A172 (cell line): Measurements from ENCODE around the gene ABL2. TPM values are rescaled to one million over a fixed set of nuclear protein-coding genes. Genes with fewer than 3 reads are reported as not detected.

Experiments used
- DNase-seq: peaks from one replicate; pipeline ENCODE4 v3.0.0-alpha.2; 2015; ENCODE audit warnings: low spot score
- total RNA-seq: library from RNA; depleted of rRNA; stranded (reverse); fragments of >200 nt; shearing (Covaris generic); gene quantifications from 2 replicates; pipeline ENCODE4 v1.2.3, GENCODE V29; 2014

Gene ABL2
- total RNA-seq, 1 experiment from 2014 or later: 71.3 TPM

DNA sequence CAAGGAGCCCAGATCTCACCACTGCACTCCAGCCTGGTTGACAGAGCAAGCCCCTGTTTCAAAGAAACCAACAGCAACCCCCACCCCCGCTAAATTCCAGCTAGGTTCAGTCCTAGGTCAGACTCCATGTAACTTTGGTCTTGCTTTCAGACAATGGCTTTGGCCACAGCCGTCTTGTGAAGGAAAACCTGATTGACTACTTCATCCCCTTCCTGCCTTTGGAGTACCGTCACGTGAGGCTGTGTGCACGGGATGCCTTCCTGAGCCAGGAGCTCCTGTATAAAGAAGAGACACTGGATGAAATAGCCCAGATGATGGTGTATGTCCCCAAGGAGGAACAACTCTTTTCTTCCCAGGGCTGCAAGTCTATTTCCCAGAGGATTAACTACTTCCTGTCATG lies 134.7 kb downstream of the ABL2 start:
- DNase-seq: no peak

DNA sequence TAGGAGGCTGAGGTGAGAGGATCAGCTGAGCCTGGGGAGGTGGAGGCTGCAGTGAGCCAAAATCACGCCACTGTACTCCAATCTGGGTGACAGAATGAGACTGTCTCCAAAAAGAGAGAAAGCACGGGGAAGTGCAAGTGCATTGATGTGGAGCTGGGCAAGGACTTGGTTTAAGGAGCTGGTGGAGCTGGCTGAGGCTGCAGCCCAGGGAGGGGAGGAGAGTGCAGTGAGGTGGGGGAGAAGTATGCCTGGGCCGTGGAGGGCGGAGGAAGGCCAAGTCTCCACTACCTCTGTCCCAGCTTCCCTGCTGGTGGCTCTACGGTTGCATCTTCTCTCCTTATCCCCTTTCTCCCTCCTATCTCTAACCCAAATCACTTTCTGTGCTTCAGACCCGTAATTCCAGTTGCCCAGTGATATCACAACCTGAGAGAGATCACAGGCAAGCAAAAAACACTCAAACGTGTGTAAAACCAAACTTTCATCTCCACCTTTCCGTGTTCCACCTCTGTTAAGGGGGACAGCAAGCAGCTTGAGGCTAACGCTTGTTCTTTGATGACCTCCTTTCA lies 136.5 kb downstream of the ABL2 start:
- no peak for DNase-seq

DNA sequence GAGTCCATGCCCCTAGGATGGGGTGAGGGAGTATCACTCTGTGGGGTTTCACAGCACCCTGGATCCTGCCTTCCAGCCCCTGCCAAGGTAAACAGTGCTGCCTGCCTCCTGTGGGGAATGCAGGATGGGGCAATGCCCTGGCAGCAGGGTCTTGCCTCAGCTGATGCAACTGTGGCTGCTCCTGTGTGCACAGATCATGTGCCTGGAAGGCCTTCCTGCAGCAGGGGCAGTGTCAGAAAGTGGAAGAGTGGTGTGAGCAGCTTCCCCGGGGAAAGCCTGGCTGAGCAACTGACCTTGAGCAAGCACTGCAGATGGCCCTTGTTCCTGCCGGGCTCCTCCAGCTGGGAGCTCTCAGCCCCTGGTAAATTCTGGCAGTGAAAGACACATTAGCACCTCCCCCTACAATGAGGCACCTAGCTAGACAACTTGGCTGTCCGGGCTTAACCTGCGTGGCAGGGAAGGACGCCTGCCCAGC lies 137.7 kb downstream of the ABL2 start:
- DNase-seq: peak; percentile 30

DNA sequence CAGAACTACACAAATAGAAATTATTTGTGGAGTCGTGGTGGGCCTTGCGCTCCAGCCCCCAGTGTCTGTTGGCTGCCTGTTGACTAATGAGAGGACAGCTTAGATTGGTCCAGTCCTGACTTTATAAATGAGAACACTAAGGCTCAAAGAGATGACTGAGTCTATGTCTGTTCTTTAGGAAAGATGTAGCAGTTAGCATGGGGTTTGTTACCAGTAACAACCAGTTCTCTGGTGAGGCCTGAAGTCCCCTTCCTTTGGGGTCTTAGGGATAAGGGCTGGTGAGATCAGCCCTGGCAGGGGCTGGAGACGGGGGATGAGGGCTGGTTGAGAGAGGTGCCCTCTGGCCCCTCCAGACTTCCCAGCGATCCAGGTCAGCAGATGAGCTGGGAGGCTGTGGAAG lies 138.6 kb downstream of the ABL2 start:
- DNase-seq: no peak

DNA sequence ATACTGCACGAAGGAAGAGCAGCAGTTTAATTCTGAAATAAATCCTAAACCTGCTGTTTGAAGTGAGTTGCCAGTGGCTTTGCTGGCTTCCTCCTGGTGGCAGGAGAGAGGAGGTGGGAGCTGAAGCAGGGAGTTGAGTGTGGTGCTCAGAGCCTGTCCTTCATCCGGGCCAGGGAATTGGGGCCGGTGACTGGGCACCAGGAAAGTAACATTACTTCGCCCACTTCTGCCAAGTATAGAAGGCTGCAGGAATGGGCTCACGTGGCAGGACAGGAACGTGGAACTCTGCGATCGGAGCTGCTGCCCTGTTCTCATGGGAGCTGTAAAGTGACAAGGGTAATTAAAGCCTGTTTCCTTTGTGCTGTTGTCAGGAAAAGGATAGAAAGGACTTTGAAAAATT lies 139.0 kb downstream of the ABL2 start:
- no peak for DNase-seq

DNA sequence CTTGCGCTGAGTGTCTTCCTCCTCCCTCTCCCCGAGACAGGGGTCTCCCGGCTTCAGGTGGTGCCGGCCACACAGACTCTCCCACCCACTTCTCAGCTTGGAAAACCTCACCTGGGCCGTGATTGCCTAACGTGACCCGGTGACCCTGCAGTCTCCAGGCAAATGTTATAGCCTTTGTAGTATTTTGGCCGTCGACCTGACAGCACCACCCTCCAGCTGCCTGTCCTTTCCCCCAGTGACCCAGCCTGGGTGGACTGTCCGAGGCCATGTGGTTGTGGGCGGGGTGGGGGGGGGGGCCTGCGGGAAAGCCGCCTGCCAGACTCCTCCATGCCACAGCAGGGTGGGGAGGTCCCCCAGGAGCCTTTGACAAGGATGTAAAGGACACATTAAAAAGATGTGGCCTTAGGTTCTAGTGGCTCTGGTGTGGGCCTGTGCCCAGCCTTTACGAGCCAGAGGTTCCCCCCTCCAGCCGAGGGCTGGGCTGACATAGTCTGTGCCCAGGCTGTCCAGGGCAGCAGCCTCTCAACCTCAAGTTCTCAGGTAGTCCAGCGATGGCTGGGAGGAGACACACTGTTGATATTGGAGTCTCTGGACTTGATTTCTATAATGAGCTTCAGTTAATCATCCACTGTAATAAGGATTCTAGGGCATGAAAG lies 139.5 kb downstream of the ABL2 start:
- DNase-seq: no peak

DNA sequence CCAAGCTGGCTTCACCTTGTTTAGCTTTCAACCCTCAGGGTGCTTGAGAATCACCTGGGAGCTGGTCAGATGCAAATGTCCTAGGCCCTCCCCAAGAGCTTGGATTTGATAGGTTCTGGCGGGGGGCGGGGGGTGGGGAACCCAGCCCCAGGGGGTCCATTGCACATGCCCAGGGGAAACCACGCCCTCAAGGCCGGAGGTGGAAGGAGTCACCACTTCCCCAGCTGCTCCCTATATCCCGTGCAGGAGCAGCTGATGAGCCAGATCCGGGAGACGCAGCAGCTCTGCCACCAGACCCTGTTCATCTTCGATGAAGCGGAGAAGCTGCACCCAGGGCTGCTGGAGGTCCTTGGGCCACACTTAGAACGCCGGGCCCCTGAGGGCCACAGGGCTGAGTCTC lies 141.8 kb downstream of the ABL2 start:
- peak; percentile 52 for DNase-seq

DNA sequence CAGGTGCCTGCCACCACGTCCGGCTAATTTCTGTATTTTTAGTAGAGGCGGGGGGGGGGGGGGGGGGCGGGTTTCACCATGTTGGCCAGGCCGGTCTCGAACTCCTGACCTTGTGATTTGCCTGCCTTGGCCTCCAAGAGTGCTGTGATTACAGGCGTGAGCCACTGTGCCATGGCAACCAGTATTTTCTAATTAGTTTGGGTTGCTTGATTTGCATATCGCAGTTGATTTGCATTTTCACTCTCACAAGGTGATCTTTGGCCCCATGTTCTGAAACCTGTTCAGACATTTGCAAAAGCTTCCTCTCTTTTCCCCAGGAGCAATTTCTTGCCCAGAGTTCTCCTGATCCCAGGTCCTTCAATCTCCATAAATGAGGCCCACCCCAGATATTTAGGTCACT lies 145.9 kb downstream of the ABL2 start:
- no peak for DNase-seq

DNA sequence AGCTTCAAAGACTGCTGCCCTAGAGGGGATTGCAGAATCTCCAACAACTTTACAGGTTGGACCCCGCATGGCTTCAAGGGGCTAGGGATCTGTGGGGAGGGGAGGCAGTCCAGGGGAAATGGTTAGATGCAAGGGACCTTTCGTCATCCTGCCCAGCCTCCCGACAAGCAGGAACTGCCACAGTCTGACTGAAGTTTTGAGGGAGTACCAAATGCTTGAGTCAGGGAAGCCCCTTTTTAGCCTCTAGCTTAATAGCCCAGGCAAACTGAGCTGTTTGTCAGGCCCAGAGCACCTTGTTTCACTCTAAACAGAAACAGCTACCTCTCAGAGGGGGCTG lies 146.5 kb downstream of the ABL2 start:
- DNase-seq: no peak

DNA sequence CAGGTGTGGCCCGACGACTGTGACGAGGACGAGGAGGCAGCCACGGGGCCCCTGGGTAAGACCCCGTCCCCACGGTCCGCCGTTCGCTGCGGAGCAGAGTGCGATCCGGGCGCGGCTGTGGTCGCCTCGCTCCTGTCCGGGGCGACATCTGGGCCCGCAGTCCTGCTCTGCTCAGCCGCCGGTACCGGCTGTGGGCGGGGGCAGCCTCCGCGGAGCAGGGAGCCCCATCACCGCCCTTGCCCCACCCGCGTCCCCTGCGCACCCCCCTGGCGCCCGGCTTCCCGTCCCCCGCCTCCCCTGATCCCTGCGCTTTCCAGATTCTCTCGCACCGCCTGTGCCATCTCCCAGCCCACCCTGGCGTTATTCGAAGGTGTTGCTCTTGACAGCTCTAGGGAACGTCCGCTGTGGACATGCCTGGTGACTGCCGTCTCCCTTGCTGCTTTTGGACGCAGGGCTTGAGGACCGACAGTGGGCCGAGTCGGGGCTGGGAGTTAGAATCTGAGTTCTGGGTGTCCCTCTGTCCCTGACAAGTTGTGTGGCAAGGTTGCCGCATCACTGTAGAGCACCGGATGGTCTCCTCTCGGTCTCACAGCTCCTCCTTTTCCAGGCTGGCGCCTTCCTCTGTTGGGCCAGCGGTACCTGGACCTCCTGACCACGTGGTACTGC lies 147.0 kb downstream of the ABL2 start:
- peak; percentile 52 for DNase-seq

DNA sequence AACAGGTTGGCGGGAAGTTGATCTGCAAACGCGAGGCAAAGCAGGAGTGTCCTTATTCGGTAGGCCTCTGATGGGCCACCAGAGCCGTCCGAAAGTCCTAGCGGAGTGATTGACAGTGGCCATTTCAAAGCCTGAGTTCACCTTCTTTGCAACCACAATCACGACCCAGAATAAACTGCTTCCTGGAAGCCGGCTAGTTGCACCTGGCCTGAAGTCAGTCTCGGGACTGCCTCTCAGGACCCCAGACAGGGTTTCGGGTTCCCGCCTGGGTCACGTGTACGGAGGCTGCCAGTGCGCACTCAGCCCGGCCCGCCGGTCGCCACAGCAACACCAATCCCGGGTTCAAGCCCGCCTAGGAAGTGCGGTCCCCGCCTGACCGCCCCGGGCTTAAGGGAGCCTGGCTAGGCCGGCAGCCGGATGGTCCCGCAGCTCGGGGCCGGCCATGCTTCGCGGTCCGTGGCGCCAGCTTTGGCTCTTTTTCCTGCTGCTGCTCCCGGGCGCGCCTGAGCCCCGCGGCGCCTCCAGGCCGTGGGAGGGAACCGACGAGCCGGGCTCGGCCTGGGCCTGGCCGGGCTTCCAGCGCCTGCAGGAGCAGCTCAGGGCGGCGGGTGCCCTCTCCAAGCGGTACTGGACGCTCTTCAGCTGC lies 147.7 kb downstream of the ABL2 start, which contains the start of gene TOR3A:
TOR3A (plus strand) TSS at position 384 of the 646 bp plus-strand sequence; CDS start at position 443, 59 bp downstream.
- peak; percentile 85 for DNase-seq

DNA sequence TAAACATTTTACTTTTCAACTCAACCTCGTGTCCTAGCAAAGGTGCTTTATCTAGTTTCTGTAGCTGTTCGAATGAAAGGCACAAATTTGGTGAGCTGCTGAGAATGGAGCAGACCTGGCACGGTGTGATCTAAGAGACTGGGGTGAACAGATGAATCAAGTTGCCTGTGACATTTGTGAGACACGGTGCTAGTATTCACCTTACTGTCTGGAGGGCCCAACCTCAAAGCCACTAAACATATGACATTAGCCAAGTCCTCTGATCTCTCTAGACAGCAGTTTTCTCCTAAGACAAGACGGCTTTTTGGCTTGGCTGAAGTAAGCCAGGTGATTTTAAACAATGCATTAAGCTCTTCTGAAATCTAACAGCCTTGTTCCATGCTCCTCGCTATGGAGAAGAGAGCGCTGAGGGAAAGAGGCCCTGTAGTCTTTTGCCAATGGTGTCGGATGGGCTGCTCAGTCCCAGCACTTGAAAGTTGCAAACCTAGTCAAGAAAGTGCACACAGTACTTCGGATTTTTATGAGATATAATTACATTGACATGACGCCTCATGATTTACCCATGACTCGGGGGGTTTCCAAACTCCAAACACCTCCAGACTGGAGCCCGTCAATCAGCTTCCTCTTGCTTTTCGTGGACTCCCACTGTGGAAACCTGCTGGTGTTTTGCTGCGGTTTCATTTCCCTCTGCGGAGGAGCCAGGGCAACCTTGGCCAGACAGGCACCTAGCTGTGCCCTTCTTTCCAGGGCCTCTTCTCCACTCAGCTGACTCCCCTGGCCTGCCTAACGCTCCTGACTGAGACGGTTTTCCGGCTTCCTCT lies 148.4 kb downstream of the ABL2 start:
- no peak for DNase-seq

DNA sequence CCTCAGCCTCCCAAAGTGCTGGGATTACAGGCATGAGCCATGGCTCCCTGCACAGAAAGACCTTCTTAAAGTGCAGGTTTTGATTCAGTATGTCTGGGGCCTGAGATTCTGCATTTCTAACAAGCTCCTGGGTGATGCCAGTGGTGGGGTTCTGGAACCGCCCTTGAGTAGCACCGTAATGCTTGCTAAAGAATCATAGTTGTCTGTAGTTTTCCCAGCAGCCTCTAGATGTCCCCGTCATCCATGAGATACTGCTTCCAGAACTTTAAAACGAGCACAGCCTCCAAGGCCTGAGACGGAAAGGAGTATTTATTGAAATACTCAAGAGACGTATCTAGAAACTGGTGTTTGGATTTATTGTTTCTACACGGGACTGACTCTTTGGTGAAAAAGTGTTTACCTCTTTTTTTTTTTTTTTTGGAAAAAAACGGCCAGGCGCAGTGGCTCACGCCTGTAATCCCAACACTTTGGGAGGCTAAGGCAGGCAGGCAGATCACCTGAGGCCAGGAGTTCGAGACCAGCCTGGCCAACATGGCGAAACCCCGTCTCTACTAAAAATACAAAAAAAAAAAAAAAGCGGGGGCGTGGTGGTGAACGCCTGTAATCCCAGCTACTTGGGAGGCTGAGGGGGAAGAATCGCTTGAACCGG lies 150.2 kb downstream of the ABL2 start:
- peak; percentile 81 for DNase-seq

DNA sequence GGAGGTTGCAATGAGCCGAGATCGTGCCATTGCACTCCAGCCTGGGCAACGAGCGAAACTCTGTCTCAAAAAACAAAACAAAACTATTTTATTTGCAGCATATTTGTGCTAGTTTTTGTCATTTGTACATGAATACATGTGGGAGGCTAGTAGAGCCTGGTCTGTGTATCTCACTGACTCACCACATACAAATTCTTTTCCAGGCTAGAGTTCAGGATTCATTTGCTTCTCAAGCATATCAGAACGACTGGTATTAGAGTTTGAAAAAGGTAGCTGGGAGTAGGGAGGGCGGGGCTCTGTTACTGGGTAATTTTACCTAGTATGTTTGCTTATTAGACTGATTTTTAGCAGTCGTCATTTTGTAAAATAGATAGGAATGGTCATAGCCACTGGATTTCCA lies 152.1 kb downstream of the ABL2 start:
- peak; percentile 25 for DNase-seq

DNA sequence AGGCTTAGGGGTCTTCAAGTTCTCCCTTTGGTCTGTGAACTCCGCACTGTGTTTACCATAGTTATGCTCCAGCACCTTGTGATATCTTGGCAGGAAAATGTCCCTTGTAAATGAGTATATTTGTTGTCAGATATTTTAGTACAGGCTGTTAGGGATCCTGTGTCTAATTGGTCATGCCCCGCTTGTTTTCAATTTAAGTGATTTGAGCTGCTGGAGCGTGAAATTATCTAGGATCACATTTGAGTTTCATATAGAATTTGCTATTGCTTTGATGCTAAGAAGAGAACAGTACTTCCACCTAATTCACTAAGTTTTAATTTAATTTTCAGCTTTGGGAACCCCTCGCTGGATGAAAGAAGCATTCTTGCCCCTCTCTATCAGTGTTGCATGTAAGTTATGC lies 163.0 kb downstream of the ABL2 start:
- DNase-seq: no peak

DNA sequence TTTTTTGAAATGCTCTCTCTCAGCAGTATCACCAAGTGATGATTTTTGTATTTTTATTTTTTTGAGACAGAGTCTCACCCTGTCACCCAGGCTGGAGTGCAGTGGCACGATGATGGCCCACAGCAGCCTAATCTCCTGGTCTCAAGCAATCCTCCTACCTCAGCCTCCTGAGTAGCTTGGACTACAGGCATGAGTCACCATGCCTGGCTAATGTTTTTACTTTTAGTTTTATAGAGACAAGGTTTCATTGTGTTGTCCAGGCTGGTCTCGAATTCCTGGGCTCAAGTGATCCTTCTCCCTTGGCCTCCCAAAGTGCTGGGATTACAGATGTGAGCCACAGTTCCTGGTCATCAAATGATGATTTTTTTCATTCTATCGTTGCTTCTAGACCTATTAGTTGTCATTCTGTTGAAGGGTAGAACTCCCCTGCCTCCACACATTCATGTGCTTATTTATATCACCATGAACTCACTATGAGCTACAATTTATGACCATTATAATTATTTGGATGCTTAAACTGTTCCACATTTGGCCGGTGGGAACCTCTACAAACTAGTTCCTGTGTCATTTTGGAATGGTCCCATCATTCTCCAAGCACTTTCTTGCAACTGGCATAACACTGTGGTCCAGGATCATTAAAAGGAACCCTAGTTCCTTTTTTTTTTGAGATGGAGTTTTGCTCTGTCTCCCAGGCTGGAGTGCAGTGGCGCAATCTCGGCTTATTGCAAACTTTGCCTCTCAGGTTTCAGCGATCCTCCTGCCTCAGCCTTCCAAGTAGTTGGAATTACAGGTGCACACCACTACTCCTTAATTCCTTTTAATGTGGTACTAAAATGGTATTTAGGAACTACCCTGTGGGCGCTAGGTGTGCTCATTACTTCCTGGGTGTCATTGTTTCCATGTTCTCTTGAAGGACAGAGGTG lies 167.9 kb downstream of the ABL2 start:
- peak; percentile 53 for DNase-seq

DNA sequence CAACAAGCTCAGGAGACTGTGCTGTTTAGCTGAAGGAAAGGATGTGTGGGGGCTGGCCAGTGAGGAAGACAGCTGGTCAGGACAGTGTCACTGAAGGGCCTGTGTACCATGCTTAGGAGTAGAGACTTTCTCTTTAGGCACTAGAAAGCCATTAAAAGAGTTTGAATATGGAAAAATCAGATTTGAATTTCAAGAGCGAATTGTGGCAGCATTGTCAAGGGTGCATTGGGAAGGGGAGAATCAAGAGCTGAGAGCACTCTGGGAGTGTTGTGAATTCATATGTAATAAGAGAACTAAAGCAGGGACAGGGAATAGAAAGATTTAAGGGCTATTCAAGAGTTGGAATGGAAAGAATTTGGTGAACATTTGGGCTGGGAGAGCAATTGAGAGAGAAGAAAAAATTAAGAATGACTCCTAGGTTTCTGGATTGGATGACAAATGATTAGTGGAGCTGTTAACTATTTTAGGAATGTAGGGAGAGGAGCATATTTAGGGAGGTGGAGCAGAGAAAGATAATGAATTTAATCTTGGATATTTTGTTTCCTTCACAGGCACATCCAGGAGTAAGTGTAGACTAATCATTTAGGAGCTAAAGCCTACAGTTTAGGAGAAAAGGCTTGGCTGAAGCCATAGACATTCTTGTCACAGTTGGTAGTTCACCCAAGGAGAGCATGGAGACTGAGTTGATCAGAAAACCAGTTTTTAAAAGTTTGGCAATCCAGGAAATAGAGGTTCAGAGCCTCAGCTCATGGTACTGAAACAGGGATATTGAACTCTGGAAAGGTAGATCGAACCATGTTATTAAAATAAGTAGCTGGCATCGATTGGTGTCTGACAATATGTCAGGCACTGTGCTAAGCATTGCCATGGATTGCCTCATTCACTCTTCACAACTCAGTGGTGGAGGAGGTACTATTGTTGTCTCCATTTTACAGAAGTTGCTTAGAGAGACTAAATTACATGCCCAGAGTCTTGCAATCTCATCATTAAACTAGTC lies 170.7 kb downstream of the ABL2 start:
- DNase-seq: peak; percentile 54

DNA sequence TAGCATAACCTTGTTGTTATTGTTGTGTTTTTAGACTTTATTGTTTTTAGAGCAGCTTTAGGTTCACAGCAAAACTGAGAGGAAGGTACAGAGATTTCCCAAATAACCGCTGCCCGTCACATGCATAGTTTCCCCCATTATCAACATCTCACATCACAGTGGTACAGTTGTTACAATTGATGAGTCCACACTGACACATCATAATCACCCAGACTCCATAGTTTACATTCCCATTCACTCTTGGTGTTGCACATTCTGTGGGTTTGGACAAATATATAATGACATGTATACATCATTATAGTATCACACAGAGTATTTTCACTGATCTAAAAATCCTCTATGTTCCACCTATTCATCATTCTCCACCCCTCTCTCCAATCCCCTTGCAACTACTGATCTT lies 173.5 kb downstream of the ABL2 start:
- no peak for DNase-seq

DNA sequence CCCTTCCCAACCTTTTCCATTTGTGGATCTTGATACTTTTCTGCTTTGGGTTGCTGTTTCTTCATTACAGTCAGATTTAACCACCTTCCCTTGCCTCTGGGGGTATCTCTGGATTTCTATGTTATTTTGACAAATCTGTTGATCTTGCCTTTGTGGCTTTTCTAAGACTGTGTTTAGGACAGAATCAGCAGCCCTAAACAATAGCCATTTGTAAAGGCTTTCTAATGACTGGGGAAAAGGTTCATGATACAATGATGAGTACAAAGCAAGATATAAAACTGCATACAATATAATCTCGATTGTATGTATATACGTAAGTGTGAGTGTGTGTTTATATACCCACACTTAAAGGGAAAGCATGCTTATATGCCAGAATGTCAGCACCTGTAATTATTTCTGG lies 176.0 kb downstream of the ABL2 start:
- no peak for DNase-seq
